NCI-H524 (cell line): ENCODE results near the gene P2RY2.

Source experiments
- DNase-seq, 2 experiments: peaks; one replicate each; lab custom pipeline; 2025; lab: John Stamatoyannopoulos, UW

The P2RY2 gene

DNA sequence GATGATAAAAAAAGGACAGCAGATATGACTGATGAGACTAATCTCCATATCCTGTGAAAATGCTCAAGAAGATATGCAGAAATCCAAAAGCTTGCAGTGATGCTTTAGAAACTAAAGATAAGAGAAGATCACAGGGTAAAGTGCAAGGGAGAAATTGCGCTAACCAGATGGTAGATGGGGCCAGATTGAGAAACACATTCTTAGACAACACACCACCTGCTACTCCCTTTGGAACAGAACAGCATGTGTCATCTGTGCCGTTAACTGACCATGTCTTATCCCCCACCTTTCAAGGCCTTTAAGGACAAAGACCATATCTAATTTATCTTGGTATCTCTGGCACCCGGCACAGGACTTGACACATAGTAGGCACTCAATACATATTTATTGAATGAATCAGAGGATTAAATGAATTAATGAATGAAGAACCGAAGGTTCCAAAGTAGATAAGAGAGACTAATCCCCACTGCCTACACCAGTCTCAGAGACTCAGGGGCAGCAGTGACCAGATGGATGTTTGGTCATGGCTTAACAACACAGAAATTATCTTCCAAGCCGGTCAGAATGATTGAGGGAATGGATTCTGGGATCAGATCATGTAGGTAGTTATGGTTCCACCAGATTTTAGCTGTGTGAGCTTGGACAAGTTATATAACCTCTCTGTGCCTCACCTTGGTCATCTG lies 12.3 kb upstream of the P2RY2 start:
- peak; percentile 78 to 80 for DNase-seq

DNA sequence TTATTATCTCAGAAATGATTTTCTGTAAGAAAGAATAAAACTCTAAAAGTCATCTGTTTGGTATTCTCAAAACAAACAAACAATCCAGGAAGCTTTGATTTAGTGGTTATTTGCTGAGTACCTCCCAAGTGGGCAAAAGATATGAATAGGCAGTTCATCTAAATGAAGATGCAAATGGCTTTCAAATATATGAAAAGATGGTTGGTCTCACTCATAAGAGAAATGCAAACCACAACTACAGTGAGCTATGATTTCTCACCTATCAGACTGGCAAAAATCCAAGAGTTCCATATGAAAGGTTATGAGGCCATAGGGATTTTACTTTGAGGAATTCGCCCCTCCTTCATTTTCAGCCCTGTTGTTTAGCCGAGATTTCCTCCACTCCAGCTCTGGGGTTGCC lies 11.3 kb upstream of the P2RY2 start:
- DNase-seq, result peak in 1 of 2 experiments; percentile 28

- DNase-seq, result no peak
Observed at GRCh38 chr11:73209892-73210291, 8.2 kb upstream of the P2RY2 start.

DNA sequence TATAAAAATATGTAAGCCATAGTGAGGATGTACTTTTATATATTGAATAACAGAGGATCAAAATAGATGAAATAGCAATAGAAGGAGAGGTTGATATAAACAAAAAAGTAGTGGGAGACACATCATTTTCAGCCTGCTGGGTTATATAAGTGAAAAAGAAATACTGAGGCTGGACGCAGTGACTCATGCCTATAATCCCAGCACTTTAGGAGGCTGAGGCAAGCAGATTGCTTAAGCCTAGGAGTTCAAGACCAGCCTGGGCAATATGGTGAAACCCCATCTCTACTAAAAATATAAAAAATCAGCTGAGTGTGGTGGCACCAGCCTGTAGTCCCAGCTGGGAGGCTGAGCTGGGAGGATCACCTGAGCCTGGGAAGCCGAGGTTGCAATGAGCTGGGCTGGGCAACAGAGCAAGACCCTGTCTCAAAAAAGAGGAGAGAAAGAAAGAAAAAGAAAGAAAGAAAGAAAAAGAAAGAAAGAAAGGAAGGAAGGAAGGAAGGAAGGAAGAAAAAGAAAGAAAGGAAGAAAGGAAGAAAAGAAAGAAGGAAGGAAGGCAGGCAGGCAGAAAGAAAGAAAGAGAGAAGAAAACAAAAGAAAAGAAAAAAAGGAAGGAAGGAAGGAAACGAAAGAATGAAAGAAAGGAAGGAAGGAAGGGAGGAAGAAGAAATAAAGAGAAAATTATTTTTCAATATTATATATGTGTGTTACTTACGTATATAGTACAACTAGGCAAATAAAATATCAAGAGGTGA lies 7.0 kb upstream of the P2RY2 start:
- no peak for DNase-seq

DNA sequence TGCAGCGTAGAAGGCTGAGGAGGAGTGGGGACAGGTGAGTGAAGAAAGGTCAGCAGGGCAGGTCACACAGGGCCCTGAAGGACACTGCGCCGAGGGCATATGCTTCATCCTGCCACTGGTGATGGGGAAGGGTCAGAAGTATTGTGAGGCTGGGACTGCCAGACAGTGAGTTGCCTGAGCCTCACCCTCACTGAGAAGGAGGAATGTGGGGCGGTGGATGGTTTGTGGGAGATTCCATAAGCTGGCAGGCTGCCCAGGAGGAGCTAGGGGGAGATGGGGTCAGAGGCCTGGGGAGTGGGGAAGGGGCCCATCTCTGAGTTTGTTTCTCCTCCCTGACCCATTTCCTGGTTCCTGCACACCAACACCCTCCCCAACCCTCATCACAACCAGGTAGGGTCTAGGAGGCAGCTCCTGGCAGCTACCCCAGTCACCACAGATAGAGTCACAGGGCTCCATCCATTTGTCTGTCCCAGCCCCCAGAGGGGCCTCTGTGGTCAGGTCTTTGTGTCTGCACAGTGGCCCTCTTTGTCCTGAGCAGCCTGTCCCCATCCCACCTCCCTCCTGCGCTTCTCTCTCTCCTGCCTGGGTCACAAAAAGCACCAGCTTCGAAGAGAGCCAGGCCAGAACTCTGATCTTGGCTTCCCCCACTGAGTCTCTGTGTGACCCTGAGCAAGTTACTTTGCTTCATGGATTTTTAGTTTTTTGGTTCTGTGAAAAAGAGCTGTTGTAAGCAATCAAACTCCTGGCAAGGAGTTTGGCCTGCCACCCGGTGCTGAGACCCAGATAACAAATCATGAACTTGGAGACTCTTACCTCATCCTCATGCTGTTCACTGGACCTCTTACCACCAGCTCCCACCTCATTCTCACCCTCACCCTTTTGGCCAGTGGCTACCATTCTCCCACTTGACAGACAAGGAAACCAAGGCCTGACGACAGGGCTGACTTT lies 4.6 kb upstream of the P2RY2 start:
- no peak for DNase-seq

DNA sequence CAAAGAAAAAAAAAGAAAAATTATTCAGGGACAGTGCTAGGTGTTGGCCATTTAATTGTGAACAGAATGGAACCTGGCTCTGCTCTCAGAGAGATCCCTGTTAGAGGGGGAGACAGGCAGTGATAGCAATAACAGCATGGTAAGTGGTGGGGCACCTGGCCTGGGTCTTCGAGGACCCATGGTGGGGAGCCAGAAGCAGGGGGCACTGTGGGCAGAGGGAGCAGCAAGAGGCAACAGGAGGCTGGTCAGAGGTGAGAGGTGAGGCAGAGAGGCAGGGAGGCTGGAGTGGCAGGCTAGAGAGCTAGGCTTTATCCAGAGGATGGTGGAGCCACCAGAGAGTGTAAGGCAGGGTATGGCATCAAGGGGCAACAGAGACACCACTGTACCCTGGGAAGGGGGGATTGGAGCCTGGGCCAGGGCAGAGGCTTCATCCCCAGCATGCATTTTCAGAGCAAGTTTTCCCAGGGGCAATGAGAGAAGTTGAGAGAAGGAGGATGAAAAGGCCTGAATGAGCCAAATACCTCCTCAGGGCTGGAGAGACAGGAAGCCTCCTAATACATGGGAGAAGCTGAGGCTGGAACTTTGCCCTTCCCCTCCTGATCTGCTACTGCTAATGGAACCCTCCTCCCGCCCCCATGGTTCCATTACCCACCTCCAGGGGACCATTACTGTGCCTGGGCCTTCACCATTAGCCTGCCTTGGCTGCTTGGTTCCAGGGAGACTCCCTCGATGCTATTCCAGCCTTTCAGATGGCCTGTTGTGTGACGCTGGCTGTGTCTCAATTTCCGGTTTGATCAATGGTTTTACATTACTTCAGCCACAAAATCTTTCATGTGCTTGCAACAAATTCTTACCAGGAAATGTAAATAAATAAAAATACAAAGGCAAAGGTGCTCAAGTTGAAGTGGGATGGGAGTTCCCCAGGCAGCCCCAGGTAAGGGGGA lies 2.6 kb upstream of the P2RY2 start:
- DNase-seq, result no peak

DNA sequence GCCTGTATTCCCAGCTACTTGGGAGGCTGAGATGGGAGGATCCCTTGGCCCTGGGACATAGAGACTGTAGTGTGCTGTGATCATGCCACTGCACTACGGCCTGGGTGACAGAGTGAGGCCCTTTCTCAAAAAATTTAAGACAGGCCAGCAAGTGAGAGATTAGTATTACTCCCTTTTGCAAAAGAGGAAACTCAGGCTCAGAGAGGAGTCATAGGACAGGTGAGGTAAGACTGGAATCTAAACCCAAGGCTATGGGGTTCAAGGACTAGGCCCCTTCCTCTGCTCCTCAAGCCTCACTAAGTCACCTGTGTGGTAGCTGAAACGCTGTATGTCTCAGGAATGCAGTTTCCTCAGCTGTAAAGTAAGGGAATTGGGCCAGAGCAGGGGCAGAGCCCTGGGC lies 1.6 kb upstream of the P2RY2 start:
- DNase-seq, result no peak

- no peak for DNase-seq
Observed at GRCh38 chr11:73217131-73217809, 811 bp upstream of the P2RY2 start.

GRCh38 chr11:73217810-73218105 lies 323 bp upstream of the P2RY2 start:
- no peak for DNase-seq

GRCh38 chr11:73218830-73219215 lies 742 bp downstream of the P2RY2 start:
- DNase-seq, result no peak

- DNase-seq, result no peak
Observed at GRCh38 chr11:73219396-73220285, 1.6 kb downstream of the P2RY2 start.

GRCh38 chr11:73221451-73221850 lies 3.4 kb downstream of the P2RY2 start:
- DNase-seq, result no peak

DNA sequence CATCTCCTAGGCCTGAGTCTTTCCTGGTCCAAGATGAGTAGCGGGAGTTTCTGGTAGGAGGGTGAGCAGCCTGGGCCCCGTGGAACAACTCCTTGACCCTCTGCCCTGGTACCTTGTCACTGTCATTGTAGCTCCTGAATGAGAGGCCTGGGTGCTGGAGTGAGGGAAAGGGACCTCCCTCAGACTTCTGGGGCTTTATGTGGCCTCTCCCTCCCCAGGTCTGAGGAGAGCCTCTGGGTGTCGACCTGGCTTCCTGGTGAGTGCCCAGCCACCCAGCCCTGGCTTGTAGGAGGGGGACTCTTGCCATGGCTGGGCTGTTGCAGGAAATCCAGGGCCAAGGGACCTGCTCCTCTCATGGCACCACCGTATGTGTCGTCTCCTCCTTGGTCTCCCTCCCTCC lies 3.9 kb downstream of the P2RY2 start:
- DNase-seq, result no peak

DNA sequence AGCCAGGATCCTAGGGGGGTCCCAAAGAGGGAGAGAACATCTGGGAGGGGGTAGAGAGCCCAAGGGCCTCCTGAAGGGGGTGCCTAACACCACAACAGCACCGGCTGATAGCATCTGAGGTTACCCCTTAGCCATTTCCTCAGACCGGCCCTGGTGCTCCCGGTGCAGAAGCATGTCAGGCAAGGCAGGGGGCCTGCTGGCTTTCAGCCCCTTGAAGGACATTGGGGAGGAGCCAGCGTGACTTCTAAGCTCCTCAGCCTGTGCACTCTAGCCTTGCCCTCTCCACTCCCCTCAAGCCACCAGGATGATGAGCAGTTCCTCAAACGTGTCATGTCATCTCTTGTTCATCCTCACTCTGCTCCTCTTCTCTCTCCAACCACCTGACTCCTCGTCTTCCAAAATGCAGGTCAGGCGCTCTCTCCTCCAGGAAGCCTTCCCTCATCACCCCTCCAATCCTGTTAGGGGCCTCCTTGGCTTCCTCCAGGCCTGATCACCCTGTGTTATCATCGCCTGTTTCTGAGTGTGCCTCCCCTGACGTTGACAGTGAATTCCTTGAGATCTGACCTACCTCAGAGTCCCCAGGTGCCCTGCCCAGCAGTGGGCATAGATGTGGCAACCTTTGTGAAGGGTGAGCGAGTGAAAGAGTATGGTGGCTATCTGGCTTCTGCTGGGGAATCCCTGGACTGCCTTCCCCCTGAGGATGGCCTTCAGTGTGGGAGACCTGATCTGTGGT lies 6.1 kb downstream of the P2RY2 start:
- DNase-seq, result no peak

GRCh38 chr11:73225001-73225686 lies 7.1 kb downstream of the P2RY2 start:
- DNase-seq, result no peak

GRCh38 chr11:73225851-73226250 lies 7.8 kb downstream of the P2RY2 start:
- DNase-seq, result no peak

DNA sequence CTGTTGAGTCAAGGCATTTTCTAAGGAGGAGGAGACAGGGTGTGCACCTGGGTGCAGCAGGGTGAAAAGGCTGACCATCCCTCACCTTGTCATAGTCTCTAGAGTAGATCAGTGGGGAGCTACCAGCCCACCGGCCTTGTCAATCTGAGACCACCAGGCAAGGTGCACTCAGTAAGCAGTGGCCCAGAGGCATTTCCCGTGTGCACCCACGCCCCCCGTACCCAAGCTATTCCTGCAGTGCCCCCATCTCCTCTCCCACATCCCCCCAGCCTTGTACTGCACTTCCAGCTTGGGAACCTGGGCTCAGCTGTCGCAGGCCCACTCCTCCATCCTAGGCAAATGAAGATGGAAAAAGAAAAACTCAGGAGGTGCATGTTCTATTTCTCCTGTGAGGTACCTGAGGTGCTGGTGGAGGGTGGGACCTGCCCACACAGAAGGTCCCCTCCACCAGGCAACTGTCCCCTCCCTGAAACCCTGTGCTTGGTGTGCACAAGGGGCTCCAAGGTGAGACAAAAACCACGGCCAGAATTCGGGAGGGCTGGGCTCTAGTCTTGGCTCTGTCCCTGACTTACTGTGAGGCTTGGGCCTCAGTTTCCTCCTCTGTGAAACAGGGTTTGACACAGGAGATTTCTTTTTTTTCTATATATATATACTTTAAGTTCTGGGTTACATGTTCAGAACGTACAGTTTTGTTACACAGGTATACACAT lies 8.4 kb downstream of the P2RY2 start:
- DNase-seq, result no peak

GRCh38 chr11:73227571-73228211 lies 9.6 kb downstream of the P2RY2 start:
- DNase-seq, result no peak
